NCI-H2081 (cell line): ENCODE measurements around the gene SCAMP3.
A peak's percentile ranks its signal among the peaks of the same experiment; 100 is the strongest.
"Not testable (repeated sequence)": the region's sequence is repeated elsewhere in the genome, so short reads cannot be mapped to it uniquely, and the experiment has no call there.

Source experiments
- DNase-seq, 2 experiments: peaks; one replicate each; lab custom pipeline; 2025; lab: John Stamatoyannopoulos, UW

Gene SCAMP3

DNA sequence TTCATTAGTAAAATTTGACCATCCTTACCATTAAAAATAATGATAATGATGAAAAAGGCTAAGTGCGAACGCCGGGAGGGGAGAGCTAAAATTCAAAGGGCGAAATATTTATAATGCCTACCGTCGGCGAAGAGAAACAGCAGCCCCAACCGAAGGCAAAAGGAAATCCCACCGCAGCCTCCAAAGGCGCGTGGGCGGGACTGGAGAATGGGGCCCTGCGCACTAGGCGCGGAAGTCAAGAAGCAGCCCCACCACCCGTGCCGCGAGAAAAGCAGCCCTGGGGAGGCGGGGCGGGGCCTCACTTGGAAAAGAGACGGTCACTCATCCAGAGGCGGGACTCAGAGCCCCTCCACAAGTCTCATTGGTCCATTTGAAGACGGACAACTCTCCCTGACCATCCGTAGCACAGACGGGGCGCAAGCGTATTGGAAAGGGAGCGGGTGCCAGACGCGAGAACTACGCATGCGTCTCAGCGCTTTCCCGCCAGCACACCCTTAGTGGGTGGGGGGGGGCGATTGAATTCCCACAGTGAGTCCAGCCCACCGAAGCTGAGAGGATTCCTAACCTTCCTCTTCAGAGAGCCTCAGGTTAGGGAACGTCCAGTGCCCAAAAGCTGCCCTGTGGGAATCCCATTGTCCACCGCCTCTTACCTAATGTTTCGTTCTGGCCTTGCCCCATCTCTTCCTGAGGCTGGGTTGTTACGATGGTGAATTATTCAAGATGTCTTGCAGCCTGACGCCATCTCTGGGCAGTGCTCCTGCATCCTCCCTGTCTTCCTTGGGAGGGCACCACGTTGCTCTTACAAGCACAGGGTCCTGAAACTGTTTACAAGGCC lies 34.7 kb downstream of the SCAMP3 start:
- DNase-seq, result peak; percentile 100

DNA sequence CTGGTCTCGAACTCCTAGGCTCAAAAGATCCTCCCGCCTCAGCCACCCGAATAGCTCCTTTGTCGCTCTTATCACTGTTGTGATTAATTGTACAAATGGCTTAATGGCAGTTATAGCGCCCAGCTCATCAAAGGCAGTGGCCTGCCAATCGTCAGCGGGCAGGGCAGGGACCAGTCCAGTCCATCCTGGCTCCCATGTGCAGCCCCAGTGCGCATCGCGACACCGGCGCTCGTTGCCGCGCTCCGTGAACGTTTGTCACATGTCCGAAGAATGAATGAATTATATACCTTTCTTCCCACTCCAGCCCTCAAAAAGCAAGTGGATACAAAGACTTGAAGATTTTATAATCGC lies 35.3 kb downstream of the SCAMP3 start:
- peak; percentile 53 to 77 for DNase-seq

DNA sequence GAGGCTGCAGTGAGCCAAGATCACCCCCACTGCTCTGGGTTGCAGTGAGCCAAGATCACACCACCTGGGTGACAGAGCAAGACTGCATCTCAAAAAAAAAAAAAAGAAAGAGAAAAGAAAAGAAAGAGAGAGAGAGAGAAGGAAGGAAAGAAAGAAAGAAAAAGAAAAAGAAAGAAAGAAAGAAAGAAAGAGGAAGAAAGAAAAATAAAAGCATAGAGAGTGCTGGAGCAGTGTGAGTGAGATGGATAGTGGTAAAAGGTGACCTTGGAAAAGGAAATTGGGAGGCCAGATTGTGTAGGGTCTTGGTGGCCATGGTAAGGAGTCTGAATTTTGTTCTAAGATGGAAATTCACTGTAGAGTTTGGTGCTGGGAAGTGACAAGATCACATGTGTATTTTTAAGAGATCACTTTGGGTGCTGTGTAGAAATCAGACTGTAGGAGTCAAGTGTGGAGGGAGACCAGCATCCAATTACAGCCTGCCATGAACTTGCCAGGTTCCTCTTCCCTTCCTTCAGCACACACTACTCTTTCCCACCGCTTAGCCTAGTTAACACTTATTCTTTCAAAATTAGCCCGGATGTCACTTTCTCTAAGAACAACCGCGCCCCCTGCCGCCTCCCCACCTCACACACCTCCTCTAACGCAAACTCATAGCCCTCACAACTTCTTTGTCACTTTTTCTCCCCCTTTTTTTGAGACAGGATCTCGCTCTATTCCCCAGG lies 35.8 kb downstream of the SCAMP3 start:
- DNase-seq, result peak; percentile 78 to 79

DNA sequence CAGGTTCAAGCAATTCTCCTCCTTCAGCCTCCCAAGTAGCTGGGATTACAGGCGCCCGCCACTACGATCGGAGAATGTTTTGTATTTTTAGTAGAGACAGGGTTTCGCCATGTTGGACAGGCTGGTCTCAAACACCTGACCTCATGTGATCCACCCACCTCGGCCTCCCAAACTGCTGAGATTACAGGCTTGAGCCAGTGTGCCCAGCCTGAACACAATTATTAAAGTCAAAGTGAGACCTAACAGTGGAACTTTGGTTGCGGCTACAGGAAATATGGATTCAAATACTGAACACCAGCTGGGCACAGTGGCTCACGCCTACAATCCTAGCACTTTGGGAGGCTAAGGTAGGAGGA lies 36.8 kb downstream of the SCAMP3 start:
- DNase-seq, result not testable (repeated sequence)

DNA sequence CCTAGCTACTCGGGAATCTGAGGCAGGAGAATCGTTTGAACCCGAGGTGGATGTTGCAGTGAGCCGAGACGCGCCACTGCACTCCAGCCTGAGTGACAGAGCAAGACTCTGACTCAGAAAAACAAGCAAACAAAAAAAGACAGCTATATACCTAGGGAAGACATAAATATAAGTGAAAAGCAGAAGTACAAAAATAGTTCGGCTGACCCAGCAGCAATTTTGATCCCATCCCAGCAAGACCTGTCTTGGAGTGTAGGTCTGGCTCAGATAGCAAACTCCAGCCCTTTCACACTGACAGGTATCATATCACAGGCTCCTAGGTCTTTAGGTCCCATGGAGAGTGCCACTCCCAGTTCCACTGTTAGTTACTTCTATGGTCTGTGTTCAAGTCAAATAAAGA lies 39.1 kb downstream of the SCAMP3 start:
- no peak for DNase-seq

DNA sequence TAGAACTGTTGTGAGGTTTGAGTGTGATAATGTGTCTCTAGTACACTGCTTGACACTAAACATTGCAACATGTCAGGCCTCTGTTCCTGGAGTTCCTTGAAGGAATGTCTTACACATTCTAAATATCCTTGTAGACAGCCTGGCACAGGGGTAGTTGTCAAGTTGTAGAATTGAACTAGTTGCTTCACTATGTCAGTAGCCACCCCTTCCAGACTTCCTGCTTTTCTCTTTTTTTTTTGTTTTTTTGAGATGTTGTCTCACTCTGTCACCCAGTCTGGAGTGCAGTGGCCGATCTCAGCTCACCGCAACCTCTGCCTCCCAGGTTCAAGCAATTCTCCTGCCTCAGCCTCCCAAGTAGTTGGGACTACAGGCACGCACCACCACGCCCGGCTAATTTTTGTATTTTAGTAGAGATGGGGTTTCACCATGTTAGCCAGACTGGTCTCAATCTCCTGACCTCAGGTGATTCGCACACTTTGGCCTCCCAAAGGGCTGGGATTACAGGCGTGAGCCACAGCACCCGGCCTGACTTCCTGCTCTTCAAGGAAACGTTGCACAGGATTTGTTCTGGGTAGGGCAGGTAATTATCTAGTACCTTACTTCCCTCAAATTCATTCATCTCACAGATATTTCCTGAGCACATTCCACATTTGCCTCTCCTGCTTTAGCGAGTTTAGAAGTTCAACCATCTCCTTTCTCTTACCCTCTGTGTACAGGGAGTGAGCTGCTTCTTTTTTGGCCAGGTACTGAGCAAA lies 41.8 kb downstream of the SCAMP3 start:
- DNase-seq, result not testable (repeated sequence)

DNA sequence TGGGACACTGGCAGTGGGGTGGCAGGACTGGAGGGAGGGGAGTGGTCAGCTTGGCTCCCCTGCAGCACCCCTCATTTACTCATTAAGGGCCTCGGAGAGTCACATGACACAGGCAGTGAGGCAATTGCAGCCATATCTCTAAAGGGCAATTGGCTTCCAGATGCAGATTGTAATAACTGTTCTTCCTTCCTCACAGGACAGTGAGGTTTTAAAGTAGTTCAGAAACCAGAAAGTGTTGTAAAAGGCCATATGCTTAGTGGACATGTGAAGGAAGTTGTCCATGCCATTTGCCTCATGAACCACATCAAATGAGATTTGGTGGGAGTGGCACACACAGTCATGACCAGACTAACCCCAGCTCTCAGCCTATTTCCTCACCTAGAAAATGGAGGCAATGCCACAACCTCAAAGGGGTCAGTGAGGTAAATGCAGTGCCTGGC lies 42.5 kb downstream of the SCAMP3 start:
- DNase-seq, result peak in 1 of 2 experiments; percentile 63

DNA sequence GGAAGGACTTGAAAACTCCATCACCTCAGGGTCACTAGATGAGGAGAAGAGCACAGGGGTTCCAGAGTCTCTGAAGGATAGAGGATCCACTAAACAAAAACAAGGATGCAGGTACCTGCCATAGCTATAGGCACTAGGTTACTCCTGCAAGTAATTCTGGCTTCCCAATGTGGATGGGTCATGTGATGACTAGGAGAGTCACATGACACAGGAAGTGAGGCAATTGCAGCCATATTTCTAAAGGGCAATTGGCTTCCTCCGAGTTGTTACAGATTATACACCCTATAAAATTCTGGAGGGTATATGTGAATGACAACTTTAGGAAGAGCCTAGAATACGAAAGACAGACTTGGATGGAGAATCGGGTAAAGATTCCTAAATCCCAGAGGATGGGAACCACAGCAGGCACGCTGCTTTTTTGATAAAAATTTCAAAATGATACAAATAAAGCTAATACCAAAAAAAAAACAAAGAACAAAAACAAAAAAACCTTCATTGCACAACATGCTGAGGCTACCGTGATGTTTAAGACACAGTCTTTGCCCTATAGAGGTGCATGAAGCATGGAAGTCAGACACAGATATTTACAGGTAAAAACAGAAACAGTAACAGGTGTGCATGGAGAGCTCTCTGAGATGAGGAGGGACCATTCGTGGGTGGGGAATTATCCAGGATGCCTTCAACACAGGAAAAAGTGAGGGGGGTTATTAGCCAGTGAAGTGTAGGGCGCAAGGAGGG lies 43.1 kb downstream of the SCAMP3 start:
- peak; percentile 72 to 84 for DNase-seq

DNA sequence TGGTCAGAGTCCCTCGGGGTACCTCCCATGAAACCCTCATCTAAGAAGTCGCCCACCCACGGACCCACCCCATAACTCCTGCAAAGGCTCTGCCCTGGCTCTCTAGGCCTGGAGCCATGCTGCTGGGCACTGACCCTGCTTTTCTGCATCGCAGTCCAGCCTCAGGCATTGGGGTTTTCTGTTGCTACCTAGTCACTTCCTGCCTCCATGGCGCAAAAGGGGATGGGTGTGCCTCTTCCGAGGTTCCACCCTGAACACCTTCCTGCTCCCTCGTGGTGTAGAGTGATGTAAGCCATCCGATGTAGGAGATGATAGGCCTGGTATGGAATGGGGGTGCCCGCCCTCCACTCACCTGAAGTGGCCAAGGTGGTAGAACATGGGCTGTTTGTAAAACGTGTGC lies 47.5 kb downstream of the SCAMP3 start:
- DNase-seq, result not testable (repeated sequence)

DNA sequence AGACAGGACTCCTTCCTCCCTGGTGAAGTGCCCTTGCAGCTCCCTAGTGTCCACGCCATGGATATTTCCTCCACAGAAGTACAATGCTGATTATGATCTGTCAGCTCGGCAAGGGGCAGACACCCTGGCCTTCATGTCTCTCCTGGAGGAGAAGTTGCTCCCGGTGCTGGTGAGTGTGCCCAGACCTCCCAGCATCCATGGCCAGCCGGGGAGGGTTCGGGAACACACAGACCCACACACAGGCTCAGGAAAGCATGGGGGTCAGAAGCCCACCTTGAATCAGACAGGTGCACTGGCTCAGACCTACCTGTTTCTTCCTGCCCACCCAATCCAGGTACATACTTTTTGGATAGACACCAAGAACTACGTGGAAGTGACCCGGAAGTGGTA lies 50.1 kb downstream of the SCAMP3 start:
- DNase-seq, result not testable (repeated sequence)

DNA sequence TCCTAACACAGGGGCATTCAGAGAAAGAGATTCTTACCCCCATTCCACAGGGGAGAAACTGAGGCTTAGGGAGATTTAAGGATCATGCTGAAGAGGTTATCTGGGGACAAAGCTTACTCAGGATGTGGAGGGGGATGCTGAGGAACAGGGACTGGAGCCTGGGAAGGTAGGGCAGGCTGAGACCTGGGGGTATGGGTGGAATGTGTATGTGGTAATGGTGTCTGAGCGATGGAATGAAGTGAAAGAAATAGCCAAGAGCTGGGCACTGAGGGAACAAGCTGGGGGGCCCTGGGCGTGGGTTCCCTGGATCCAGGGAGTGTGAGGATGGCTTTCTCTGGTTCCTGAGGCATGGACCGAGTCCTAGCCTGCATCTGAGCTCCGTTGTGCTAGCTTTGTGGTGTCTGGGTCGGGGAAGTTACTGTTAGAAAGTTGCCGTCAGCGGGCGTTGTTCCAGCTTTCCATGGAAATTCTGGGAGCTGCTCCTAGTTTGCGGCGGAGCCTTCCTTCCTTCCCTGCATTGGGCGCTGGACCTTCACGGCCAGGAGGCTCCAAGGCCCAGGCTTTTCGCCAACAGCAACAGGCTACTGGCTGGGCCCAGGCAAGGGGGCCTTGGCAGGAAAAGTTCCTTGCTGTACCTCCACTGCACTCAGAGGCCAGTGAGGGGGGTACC lies 50.6 kb downstream of the SCAMP3 start:
- DNase-seq, result not testable (repeated sequence)

DNA sequence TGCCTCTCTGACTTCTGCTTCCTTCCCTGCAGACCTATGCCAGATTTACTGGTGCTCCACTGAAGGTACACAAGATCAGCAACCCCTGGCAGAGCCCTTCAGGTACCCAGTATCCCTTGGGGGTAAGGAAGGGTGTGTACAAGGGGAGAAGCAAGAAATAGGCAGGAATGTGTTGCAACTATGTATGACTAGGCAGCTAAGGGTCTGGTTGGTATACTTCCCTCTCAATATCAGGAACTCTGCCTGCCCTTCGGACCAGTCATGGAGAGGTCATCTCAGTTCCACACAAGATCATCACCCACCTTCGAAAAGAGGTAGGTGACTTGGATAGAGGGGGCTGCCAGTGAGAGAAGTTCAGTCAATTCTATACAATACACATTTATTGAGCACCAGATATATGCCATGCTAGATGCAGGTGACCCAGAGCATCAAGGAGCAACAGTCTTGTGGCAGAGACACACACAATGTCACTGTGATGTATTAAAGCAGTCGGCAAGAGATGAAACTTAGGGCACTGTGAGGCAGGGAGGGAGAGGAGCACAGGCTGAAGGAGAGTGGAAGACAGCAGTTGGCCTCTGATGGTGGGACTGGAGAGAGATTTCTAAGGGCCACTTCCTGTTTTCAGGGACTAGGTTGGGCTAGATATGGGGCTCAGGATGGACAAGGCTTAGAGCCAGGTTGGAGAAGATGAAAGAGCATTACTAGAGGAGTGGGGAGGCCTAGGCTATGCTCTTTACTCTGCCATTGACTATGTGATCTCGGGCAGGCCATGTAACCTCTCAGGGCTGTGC lies 51.7 kb downstream of the SCAMP3 start:
- no peak for DNase-seq

DNA sequence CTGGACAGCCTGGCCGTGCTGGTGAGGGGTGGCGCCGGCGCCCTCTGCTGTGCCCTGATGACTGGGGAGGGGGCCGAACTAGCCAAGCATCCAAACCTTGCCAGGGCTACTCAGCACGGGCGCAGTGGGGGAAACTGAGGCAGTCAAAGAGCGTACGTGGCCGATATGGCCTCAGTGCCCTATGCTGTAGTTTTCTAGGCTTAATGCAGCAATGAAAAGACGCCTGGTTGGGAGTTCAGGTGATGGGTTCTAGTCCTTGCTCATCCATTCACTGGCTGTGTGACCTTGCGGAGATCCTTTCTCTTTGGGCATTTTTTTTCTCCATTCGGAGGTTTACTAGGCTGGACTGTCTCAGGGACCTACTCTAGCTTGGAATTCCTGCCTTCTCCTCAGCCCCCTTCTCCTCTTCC lies 52.8 kb downstream of the SCAMP3 start:
- no peak for DNase-seq

DNA sequence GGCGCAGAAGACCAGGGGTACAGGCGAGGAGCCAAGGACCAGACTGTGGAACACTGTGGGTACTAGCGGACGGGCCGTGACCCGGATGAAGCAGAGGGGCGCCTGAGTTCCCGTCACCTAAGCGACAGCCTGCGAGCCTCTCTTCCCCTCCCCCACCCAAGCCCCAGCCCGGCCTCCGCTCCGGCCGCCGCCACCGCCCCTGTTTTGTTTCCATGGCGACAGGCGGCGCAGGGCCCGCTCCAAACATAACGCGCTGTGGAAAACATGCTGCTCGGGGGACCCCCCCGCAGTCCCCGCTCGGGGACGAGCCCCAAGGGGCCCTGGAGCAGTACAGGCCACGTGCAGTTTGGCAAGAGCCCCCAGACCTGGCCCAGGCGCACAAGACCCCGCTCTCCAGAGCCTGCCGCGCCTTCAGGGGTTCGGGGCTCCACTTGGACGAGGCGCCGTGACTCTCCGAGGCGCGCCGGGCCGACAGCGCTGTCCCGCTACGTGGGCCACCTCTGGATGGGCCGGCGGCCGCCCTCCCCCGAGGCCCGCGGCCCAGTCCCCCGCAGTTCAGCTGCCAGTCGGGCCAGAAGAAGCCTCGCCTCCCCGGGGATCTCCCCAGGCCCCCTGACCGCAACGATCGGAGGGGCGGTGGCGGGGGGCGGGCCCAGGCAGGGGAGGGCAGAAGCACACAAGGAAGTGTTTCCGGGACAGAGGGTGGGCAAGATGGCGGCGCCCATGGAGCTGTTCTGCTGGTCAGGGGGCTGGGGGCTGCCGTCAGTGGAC lies 53.4 kb downstream of the SCAMP3 start, which contains the start of gene MTX1:
MTX1 (plus strand) TSS at position 155 of the 771 bp plus-strand sequence; CDS start at position 265, 110 bp downstream.
- peak; percentile 86 for DNase-seq

DNA sequence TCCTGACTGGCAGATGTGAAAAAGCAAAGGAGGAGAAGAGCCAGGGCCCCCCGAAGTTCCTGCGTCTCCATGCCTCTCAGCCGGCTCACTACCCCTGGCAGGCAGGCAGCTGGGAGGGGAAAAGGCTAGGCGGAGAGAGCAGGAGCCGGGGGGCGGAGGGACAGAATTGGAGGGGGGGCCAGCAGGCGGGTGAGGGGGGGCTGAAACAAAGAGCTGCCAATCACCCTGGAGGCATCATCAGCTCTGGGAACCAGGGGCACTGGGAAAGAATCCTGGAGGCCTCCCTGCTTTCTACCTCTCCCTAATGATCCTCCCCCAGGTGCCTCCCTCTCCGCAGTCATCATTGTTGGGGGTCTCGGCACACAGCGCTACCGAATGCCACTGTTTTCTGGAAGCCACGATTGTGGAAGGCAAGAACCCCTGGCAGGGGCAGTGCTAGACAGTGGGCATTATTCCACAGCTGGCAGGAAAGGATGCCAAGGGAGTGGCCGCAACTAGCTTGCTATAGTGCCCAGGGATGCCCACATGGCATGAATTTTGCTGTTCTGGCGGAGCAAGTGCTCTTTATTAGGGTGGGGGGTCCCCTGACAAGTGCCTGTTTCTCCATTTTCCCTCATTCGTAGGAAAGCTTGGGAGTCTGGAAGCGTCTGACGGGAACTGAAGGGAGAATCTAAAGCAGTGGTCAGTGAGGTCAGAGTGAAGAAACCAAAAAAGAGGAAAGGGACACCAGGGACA lies 54.2 kb downstream of the SCAMP3 start, which contains the start of gene THBS3:
THBS3 (minus strand) TSS at position 92 of the 735 bp plus-strand sequence; CDS start at position 71, 21 bp downstream.
- peak; percentile 74 to 75 for DNase-seq

DNA sequence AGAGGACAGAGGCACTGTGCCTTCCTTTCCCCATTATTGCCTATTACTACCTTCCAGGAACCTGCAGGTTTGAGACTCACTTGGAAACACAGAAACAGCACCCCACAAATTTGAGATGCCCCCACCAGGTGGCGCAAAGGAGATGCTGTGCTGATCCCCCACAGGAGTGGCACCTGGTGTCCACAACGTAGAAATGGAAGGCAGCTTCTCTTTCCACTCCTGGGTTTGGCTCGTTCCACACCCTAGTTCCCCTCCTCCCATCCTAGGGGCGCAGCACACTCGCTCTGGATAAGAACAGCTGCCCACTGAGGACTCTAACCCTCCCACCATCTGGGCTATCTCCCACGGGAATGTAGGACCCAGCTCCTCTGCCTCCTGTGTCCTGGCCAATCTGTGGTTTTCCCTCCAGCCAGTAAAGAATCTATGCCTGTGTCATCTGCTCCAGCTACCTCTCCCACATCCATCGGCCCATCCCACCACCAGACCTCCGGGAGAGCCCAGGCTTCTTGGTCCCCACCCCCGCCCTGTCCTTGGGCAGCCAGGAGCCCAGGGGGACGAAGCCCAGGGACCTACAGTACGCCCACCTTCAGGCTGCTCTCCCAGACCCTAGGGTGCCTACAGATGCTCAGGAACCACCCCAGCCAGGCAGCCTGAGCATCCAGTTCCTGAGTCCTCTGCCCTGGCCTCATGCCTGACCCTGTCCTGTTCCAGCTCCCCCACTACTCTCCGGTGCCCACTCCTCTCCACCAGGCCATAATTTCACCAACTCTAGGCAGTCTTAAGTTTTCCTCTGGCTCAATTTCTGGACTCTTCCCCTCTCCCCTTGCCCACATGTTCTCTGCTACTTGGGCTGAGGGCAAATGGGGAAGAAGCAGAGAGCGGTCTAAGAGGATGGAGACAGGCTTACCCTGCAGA lies 55.0 kb downstream of the SCAMP3 start:
- DNase-seq, result peak; percentile 90 to 92
